NB4 (cell line): ENCODE results near the gene ANO9.
"Not testable (repeated sequence)": the region's sequence is repeated elsewhere in the genome, so short reads cannot be mapped to it uniquely, and the experiment has no call there.

ENCODE experiments used
- DNase-seq: peaks from one replicate; pipeline ENCODE4 v3.0.0; 2010; ENCODE audit warnings: low read depth
- H3K4me3 ChIP-seq: one replicate; pipeline ENCODE4 v1.5.1; 2011; ENCODE audit warnings: mild to moderate bottlenecking, low read depth, low read length, moderate library complexity
- MYC ChIP-seq: IDR thresholded peaks from 2 replicates; pipeline ENCODE4 v1.6.1; 2011; ENCODE audit warnings: low read depth, low read length
- POLR2A ChIP-seq: IDR thresholded peaks from 2 replicates; pipeline ENCODE4 v1.6.1; 2011; ENCODE audit warnings: mild to moderate bottlenecking; ENCODE audit not compliant: insufficient read length; ENCODE audit errors: extremely low read depth
- TF ChIP-seq, protein P1 (sequence below): IDR thresholded peaks from 2 replicates; pipeline ENCODE4 v1.6.1; 2011; ENCODE audit warnings: low read depth, low read length
- TF ChIP-seq, protein P2 (sequence below): IDR thresholded peaks from one replicate; pipeline ENCODE4 v1.5.1; 2012; ENCODE audit warnings: low read depth, low read length

The ANO9 gene

DNA sequence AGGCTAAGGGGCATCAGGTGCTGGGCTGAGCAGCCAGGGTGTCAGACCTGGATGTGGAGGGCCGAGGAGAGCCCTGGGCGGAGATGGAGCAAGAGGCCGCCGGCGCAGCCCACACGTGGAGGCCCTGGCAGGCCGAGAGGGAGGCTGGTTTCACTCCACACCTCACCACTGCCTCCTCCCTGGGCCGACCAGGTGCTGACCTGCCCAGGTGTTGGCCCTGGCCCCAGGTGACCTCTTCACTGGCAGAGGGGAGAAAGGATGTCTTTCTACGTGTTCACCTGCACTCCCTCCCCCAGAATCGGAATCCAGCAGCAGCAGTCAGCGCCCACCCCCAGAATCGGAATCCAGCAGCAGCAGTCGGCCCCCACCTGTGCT lies 781 bp downstream of the ANO9 start:
- H3K4me3 ChIP-seq = no peak overlapping the region
- TF ChIP-seq, protein P1, sequence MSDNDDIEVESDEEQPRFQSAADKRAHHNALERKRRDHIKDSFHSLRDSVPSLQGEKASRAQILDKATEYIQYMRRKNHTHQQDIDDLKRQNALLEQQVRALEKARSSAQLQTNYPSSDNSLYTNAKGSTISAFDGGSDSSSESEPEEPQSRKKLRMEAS = no peak
- TF ChIP-seq MYC = no peak
- no peak for TF ChIP-seq POLR2A
- TF ChIP-seq, protein P2, sequence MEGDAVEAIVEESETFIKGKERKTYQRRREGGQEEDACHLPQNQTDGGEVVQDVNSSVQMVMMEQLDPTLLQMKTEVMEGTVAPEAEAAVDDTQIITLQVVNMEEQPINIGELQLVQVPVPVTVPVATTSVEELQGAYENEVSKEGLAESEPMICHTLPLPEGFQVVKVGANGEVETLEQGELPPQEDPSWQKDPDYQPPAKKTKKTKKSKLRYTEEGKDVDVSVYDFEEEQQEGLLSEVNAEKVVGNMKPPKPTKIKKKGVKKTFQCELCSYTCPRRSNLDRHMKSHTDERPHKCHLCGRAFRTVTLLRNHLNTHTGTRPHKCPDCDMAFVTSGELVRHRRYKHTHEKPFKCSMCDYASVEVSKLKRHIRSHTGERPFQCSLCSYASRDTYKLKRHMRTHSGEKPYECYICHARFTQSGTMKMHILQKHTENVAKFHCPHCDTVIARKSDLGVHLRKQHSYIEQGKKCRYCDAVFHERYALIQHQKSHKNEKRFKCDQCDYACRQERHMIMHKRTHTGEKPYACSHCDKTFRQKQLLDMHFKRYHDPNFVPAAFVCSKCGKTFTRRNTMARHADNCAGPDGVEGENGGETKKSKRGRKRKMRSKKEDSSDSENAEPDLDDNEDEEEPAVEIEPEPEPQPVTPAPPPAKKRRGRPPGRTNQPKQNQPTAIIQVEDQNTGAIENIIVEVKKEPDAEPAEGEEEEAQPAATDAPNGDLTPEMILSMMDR = no peak
- DNase-seq = no peak

DNA sequence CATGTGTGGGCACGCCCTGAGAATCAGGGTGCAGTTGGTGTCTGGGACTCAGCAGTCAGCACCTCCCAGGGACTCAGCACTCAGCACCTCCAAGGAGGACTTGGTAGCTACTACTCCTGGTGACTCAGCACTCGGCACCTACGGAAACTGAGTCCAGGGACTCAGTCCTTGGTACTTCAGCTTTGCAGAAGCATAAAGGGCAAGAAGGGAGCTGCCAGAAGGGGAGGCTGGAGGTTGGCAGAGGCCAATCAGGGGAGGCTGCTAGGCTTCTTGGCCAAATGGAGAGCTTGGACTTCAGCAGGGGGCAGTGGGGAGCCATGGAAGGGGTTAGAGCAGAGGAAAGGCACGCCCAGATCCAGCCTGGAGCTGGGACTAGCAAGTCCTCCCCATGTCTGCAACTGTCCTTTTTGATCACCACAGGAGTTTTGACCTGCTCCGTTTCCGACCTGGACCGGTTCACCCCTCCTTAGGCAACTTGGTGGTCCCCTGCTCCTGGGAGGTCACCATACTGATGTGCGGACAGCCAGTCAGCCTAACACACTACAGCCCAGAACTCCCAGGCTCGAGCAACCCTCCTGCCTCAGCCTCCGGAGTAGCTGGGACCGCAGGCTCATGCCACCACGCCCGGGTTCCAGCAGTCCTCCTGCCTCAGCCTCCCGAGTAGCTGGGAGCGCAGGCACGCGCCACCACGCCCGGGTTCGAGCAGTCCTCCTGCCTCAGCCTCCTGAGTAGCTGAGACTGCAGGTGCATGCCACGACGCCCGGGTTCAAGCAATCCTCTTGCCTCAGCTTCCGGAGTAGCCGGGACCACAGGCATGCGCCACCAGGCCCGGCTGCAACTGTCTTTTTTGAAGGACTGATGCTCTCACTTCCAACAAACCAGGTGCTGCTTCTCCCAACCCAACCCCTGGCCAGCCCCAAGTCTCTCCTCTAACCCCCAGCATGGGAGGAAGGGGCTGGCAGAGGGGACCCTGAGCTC lies 1.5 kb downstream of the ANO9 start:
- peak; percentile 38 for DNase-seq

DNA sequence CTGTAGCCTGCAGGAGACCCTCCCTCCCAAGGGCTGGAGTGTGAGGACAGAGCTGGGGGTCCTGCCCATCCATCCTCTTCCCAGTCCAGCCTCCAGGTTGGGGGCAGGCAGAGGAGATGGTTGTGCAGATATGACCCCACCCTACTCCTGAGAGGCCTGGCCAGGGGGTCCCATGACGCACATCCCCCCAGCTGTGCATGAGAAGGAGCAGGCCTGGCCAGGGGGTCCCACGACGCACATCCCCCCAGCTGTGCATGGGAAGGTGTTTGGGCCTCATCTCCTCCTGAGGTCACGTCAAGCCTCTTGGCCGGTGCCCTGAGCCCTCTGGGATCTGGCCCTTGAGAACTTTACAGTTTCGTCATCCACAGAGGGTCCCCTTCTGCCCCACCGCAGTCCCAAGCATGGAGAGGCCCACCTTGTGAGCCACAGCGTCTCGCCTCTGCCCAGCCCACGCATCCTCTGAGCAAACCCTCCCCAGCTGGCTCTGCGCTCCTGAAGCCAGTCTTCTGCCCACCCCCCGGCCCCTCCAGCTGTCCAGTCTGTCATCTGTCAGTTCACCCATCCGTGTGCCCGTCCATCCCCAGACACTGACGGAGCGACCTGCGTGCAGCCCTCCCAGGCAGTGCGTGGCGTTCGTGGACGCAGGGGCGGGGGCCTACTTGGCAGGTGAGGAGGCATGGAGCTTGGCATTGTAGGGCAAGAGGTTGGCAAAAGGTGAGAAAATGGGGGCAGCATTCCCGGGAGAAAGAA lies 2.3 kb downstream of the ANO9 start:
- no peak overlapping the region for H3K4me3 ChIP-seq
- DNase-seq = no peak
- TF ChIP-seq, protein P2 = no peak
- TF ChIP-seq, protein P1 = no peak
- TF ChIP-seq MYC (no peak), POLR2A (no peak)

More for the DNA sequence above, 1.5 kb downstream of the ANO9 start:
- no peak overlapping the region for H3K4me3 ChIP-seq
- TF ChIP-seq POLR2A (no peak), MYC (no peak)
- TF ChIP-seq, protein P2 = peak; percentile 6

DNA sequence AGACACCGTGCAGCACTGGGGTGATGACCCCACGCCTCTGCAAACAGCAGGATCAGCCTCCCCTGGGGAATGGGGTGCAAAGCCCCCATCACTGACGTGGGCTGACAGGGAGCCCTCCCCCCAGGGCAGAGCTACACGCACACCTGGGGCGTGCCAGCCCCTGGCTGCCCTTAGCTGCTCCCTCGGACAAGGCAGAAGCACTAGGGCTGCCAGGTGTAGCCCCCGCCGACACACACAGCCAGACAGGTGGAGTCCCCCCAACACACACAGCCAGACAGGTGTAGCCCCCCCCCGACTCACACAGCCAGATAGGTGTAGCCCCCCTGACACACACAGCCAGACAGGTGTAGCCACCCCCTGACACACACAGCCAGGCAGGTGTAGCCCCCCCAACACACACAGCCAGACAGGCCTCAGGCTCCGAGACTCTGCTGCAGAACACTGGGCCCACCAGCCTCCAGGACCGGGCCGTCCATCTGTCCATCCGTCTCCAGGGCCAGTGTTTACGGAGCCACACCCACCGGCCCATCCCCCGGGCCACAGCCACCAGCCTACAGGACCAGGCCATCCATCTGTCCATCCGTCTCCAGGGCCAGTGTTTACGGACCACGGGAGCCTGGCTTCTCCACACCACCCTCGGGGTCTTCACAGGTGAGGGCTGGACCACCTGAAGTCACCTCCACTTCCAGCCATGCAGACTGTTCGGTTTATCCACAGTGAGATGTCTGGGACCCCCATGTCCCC lies 3.5 kb downstream of the ANO9 start:
- no peak for TF ChIP-seq MYC
- TF ChIP-seq, protein P2 = no peak
- TF ChIP-seq POLR2A = no peak
- TF ChIP-seq, protein P1 = no peak
- H3K4me3 ChIP-seq = no peak overlapping the region
- DNase-seq = no peak

DNA sequence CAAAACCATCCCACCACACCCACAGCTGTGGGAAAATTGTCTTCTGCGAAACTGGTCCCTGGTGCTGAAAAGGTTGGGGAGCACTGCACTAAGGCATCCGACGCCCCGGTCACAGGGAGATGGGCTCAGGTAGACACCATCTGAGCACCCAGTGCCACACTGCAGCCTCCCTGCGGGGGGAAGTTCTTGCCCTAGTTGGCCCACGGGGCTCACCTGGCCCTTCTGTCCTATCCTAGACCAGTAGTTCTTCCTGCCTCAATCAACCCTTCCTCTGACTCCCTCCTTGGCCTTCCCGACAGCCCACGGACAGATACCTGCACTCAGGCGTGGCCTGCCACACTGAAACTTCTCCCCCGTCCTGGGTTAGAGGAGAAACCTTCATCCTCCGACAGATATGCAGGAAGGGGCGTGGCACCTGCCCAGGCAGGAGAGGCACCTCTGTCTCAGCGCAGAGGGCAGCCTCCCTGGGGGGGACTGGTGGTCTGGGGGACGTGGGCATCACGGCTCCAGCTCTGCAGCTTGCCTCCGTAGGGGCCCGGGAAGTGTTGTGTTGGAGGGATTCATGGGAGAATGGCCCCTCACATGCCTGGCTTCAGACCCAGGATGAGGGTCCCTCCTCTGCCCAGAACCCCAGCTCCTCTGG lies 4.5 kb downstream of the ANO9 start:
- TF ChIP-seq, protein P2 = no peak
- TF ChIP-seq POLR2A = no peak
- TF ChIP-seq, protein P1 = no peak
- TF ChIP-seq MYC = no peak
- DNase-seq = no peak
- no peak overlapping the region for H3K4me3 ChIP-seq

DNA sequence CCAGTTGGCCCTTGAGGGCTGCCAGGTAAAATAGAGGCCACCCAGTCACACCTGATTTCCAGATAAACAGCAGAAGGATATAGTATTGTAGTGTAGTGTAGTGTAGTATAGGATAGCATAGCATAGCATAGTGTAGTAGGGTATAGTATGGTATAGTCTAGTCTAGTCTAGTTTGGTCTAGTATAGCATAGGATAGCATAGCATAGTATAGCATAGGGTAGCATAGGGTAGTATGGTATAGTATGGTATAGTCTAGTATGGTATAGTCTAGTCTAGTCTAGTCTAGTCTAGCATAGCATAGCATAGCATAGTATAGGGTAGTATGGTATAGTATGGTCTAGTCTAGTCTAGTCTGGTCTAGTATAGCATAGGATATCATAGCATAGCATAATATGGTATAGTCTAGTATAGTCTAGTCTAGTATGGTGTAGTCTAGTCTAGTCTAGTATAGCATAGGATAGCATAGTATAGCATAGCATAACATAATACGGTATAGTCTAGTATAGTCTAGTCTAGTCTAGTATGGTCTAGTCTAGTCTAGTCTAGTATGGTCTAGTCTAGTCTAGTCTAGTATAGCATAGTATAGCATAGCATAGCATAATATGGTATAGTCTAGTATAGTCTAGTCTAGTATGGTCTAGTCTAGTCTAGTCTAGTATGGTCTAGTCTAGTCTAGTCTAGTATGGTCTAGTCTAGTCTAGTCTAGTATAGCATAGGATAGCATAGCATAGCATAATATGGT lies 6.6 kb downstream of the ANO9 start:
- DNase-seq, H3K4me3 ChIP-seq: not testable (repeated sequence)
